IMR-90 (cell line): ENCODE measurements around the gene NEDD4L. TPM values are rescaled to one million over a fixed set of nuclear protein-coding genes. Genes with fewer than 3 reads are reported as not detected.

Source experiments
- ATAC-seq: fragments of 200-7000 bp; cut with Tn5 transposase; 2 replicates; pipeline ENCODE4 v1.9.1; 2020; ENCODE audit warnings: low read depth, mild to moderate bottlenecking, moderate library complexity
- BruUV-seq: library from RNA; stranded (reverse); fragments of 400-500 nt; replicated peaks from 2 replicates; lab custom pipeline; 2021; lab: Mats Ljungman, UMichigan
- CTCF ChIA-PET: fragments of 300-600 bp; formaldehyde crosslinking; extraction: SDS; loops from one replicate; lab custom pipeline; 2021; ENCODE audit warnings: antibody characterized with exemption; lab: Yijun Ruan, JAX
- POLR2A ChIA-PET: fragments of 300-600 bp; sonication (Branson Sonifier 250); formaldehyde crosslinking; loops from one replicate; lab custom pipeline; 2022; ENCODE audit warnings: antibody characterized with exemption; ENCODE audit not compliant: unreplicated experiment; lab: Charles Lee
- DNase-seq: peaks from one replicate; pipeline ENCODE4 v3.0.0; 2013
- H2AFZ ChIP-seq: replicated peaks from 2 replicates; pipeline ENCODE3; 2013; ENCODE audit warnings: low read length, mild to moderate bottlenecking; ENCODE audit not compliant: poor library complexity
- H2AK5ac ChIP-seq: 2 replicates; pipeline ENCODE4 v1.6.1; 2013; ENCODE audit warnings: low read depth, low read length, inconsistent platforms
- H2AK9ac ChIP-seq: replicated peaks from 2 replicates; pipeline ENCODE3; 2013; ENCODE audit warnings: mild to moderate bottlenecking, low read depth, low read length, moderate library complexity; ENCODE audit not compliant: poor library complexity
- H2BK120ac ChIP-seq: 2 replicates; pipeline ENCODE4 v1.6.1; 2013; ENCODE audit warnings: low read depth, low read length, inconsistent platforms
- H2BK15ac ChIP-seq: 3 replicates; pipeline ENCODE4 v1.6.1; 2013; ENCODE audit warnings: low read depth, low read length, inconsistent platforms
- H2BK20ac ChIP-seq: 2 replicates; pipeline ENCODE4 v1.6.1; 2013; ENCODE audit warnings: low read depth, mild to moderate bottlenecking, inconsistent platforms, low read length, moderate library complexity
- H2BK5ac ChIP-seq: 2 replicates; pipeline ENCODE4 v1.6.1; 2013; ENCODE audit warnings: mild to moderate bottlenecking, low read depth, low read length, inconsistent platforms; ENCODE audit not compliant: poor library complexity, severe bottlenecking
- H3K14ac ChIP-seq: replicated peaks from 2 replicates; pipeline ENCODE4 v1.6.1; 2013; ENCODE audit warnings: low read depth, low read length, inconsistent platforms
- H3K18ac ChIP-seq: 2 replicates; pipeline ENCODE4 v1.6.1; 2013; ENCODE audit warnings: low read depth, low read length, control low read depth
- H3K23ac ChIP-seq: 2 replicates; pipeline ENCODE4 v1.6.1; 2013; ENCODE audit warnings: low read depth, low read length, inconsistent platforms
- H3K27ac ChIP-seq: 2 replicates; pipeline ENCODE4 v1.5.1; 2013; ENCODE audit warnings: mild to moderate bottlenecking, control low read depth, low read length; ENCODE audit not compliant: insufficient read depth
- H3K27me3 ChIP-seq: 2 replicates; pipeline ENCODE4 v1.6.1; 2013; ENCODE audit warnings: low read length; ENCODE audit not compliant: control insufficient read depth, insufficient read depth
- H3K36me3 ChIP-seq: 2 replicates; pipeline ENCODE4 v1.6.1; 2013; ENCODE audit warnings: low read length, mixed read lengths; ENCODE audit not compliant: control insufficient read depth, insufficient read depth
- H3K4ac ChIP-seq: 2 replicates; pipeline ENCODE4 v1.6.1; 2013; ENCODE audit warnings: low read depth, low read length, inconsistent platforms
- H3K4me1 ChIP-seq: 2 replicates; pipeline ENCODE4 v1.6.1; 2013; ENCODE audit warnings: low read length, mixed read lengths; ENCODE audit not compliant: control insufficient read depth, insufficient read depth
- H3K4me2 ChIP-seq: 2 replicates; pipeline ENCODE4 v1.6.1; 2013; ENCODE audit warnings: low read depth, mild to moderate bottlenecking, control low read depth, low read length, moderate library complexity
- H3K4me3 ChIP-seq: 2 replicates; pipeline ENCODE4 v1.5.1; 2013; ENCODE audit warnings: low read depth, mild to moderate bottlenecking, control low read depth, low read length, moderate library complexity; ENCODE audit not compliant: insufficient read depth
- H3K56ac ChIP-seq: 2 replicates; pipeline ENCODE4 v1.6.1; 2013; ENCODE audit warnings: low read length, inconsistent platforms; ENCODE audit not compliant: insufficient read depth; ENCODE audit errors: extremely low read depth
- H3K79me1 ChIP-seq, 2 experiments: 2 replicates each; pipeline ENCODE4 v1.6.1; 2013; ENCODE audit warnings: low read length in 2 of 2, inconsistent platforms in 1 of 2, low read depth in 1 of 2
- H3K9ac ChIP-seq: 2 replicates; pipeline ENCODE4 v1.6.1; 2013; ENCODE audit warnings: low read depth, low read length, control low read depth
- H3K9me1 ChIP-seq: 2 replicates; pipeline ENCODE4 v1.6.1; 2013; ENCODE audit warnings: low read length, inconsistent platforms; ENCODE audit not compliant: insufficient read depth
- H3K9me3 ChIP-seq: 2 replicates; pipeline ENCODE4 v1.6.1; 2013; ENCODE audit warnings: low read length; ENCODE audit not compliant: control insufficient read depth, insufficient read depth
- H4K20me1 ChIP-seq: 2 replicates; pipeline ENCODE4 v1.6.1; 2013; ENCODE audit warnings: low read length, inconsistent platforms; ENCODE audit not compliant: insufficient read depth
- H4K5ac ChIP-seq: 2 replicates; pipeline ENCODE4 v1.6.1; 2013; ENCODE audit warnings: mild to moderate bottlenecking, low read depth, low read length, control low read depth
- H4K8ac ChIP-seq, 2 experiments: 2 replicates each; pipeline ENCODE4 v1.6.1; 2013; ENCODE audit warnings: low read depth in 2 of 2, low read length in 2 of 2, control low read depth in 1 of 2, inconsistent platforms in 1 of 2
- H4K91ac ChIP-seq: 2 replicates; pipeline ENCODE4 v1.6.1; 2013; ENCODE audit warnings: low read depth, low read length, inconsistent platforms; ENCODE audit not compliant: insufficient read depth
- MAZ ChIP-seq: IDR thresholded peaks from 2 replicates; pipeline ENCODE4 v1.6.1; 2012; ENCODE audit warnings: low read depth, mild to moderate bottlenecking, low read length, improper control_type of control experiment, moderate library complexity, borderline replicate concordance
- NFE2L2 ChIP-seq: fragments of 150-350 bp; IDR thresholded peaks from 2 replicates; pipeline ENCODE4 v1.6.1; 2016; ENCODE audit warnings: low read depth, mild to moderate bottlenecking, low read length
- POLR2A ChIP-seq: IDR thresholded peaks from 2 replicates; pipeline ENCODE4 v1.6.1; 2012; ENCODE audit warnings: mild to moderate bottlenecking, low read depth, low read length
- RAD21 ChIP-seq: IDR thresholded peaks from 2 replicates; pipeline ENCODE4 v1.6.1; 2012; ENCODE audit warnings: low read length, improper control_type of control experiment
- RCOR1 ChIP-seq: IDR thresholded peaks from 2 replicates; pipeline ENCODE4 v1.6.1; 2012; ENCODE audit warnings: mild to moderate bottlenecking, low read length, improper control_type of control experiment; ENCODE audit not compliant: insufficient replicate concordance
- WGBS, 2 experiments: methylation state at CpG; one replicate each; pipeline versions ENCODE4 v1.1.5 to v1.1.7; 2013; ENCODE audit warnings: missing lambda C conversion rate in 2 of 2; ENCODE audit not compliant: insufficient read length in 1 of 2; ENCODE audit errors: extremely low coverage in 2 of 2; 5-methylcytosine and 5-hydroxymethylcytosine counted together
- dilution Hi-C: fragments of 300-500 bp; cut with HindIII; formaldehyde crosslinking; loops from one replicate; pipeline ENCODE4 v1.14.3; 2018; ENCODE audit warnings: low sequenced_read_pairs; ENCODE audit not compliant: unreplicated experiment
- in situ Hi-C: fragments of 300-500 bp; cut with MboI; formaldehyde crosslinking; loops from 3 replicates; pipeline ENCODE4 v1.14.3; 2019; ENCODE audit warnings: low sequenced_read_pairs, inconsistent platforms, mixed read lengths
- intact Hi-C: fragments of 100-400 bp; cut with micrococcal nuclease; formaldehyde crosslinking; loops from 2 replicates; pipeline ENCODE4 v1.10.0; 2022
- polyA plus RNA-seq, 3 experiments: library from polyadenylated mRNA; depleted of rRNA; stranded (reverse); fragments of >200 nt; gene quantifications; 2 replicates each; pipeline ENCODE4 v1.2.3, GENCODE V29; 2012; ENCODE audit warnings: low replicate concordance in 1 of 3
- total RNA-seq: library from RNA; depleted of rRNA; stranded (reverse); fragments of >200 nt; gene quantifications from 2 replicates; pipeline ENCODE4 v1.2.3, GENCODE V29; 2012

Gene NEDD4L
- total and polyA plus RNA-seq, 2 of the 4 experiments (the other 2 are of a cell fraction): 10.0 to 10.9 TPM

GRCh38 chr18:58271770-58272169 lies 227.7 kb downstream of the NEDD4L start:
- H3K27ac ChIP-seq: no peak overlapping the region
- CTCF ChIA-PET: no interaction called here
- in situ Hi-C loops: no loop called here

More at GRCh38 chr18:58271770-58272169, 227.7 kb downstream of the NEDD4L start:
- Histone ChIP-seq H2BK120ac (no peak overlapping the region), H2AK9ac (no peak overlapping the region), H3K18ac (no peak overlapping the region), H4K8ac (no peak overlapping the region), H3K4me1 (peaks cover 4% of the 10 kb centered on the region), H3K4me2 (no peak overlapping the region), H3K56ac (no peak overlapping the region), H2AFZ (no peak overlapping the region), H3K23ac (no peak overlapping the region), H3K14ac (no peak overlapping the region), H4K20me1 (no peaks in the 10 kb centered on the region), H3K79me1 (0 out of 4 replicates have a peak, but pooled peaks cover 0 to 3% of the 10 kb centered on the region in 2 experiments), H3K9me3 (no peaks in the 10 kb centered on the region), H3K4ac (no peak overlapping the region), H3K9ac (no peak overlapping the region), H4K91ac (no peak overlapping the region), H3K36me3 (no peaks in the 10 kb centered on the region), H3K27me3 (no peaks in the 10 kb centered on the region), H2BK5ac (no peak overlapping the region), H2BK20ac (no peak overlapping the region), H2AK5ac (no peak overlapping the region), H4K5ac (no peak overlapping the region), H2BK15ac (no peak overlapping the region), H3K9me1 (peaks cover 12% of the 10 kb centered on the region), H3K4me3 (no peak overlapping the region)
- BruUV-seq: no TSS peak
- POLR2A ChIA-PET: no interaction called here
- ATAC-seq (no peak), DNase-seq (no peak)
- intact Hi-C loops: no loop called here
- TF ChIP-seq POLR2A (no peak), RAD21 (no peak), NFE2L2 (no peak), MAZ (no peak), RCOR1 (no peak)
- no CpG with 5 or more reads among the region's 2 CpGs for WGBS, 2 experiments
- dilution Hi-C loops: no loop called here
